PFSK-1 (cell line): ENCODE measurements around the gene TUBB6.

Experiments used
- FOXP2 ChIP-seq: optimal IDR thresholded peaks from 2 replicates; pipeline ENCODE3; 2011; ENCODE audit warnings: borderline replicate concordance, control low read depth, inconsistent platforms; ENCODE audit not compliant: insufficient read depth; ENCODE audit errors: extremely low read length, extremely low read depth
- POLR2AphosphoS5 ChIP-seq: IDR thresholded peaks from 2 replicates; pipeline ENCODE4 v1.6.1; 2012; ENCODE audit warnings: low read depth, mild to moderate bottlenecking, control low read depth, low read length, moderate library complexity
- REST ChIP-seq, 2 experiments: IDR thresholded peaks; 2 replicates each; pipeline versions ENCODE4 v1.6.1 to v1.8.0; 2011 to 2012; ENCODE audit warnings: low read depth in 2 of 2, low read length in 2 of 2, control low read depth in 1 of 2, inconsistent platforms in 1 of 2, mild to moderate bottlenecking in 1 of 2, moderate library complexity in 1 of 2; ENCODE audit not compliant: insufficient read depth in 1 of 2
- SIN3A ChIP-seq: IDR thresholded peaks from 2 replicates; pipeline ENCODE4 v1.6.1; 2012; ENCODE audit warnings: mild to moderate bottlenecking, low read length, moderate library complexity, borderline replicate concordance; ENCODE audit not compliant: insufficient read depth
- TAF1 ChIP-seq: IDR thresholded peaks from 2 replicates; pipeline ENCODE4 v1.6.1; 2012; ENCODE audit warnings: low read length, control low read depth, borderline replicate concordance; ENCODE audit not compliant: insufficient read depth

- TF ChIP-seq POLR2AphosphoS5 (no peak), TAF1 (no peak), FOXP2 (no peak), REST (IDR thresholded peaks at IDR 0.05; ENCODE audit: insufficient read depth in 1 of 2, low read depth in 2 of 2, low read length in 2 of 2) (no peak), SIN3A (no peak)
Measured at GRCh38 chr18:12340945-12341660, 33.1 kb downstream of the TUBB6 start.
